WTC11 (cell line): Measurements from ENCODE around the gene TUBGCP6. TPM values are rescaled to one million over a fixed set of nuclear protein-coding genes. Genes with fewer than 3 reads are reported as not detected.

ENCODE experiments used
- ATAC-seq: fragments of 200-7000 bp; cut with Tn5 transposase; 2 replicates; pipeline ENCODE4 v1.10.0; 2021; ENCODE audit warnings: mild to moderate bottlenecking, moderate library complexity
- CTCF ChIA-PET: fragments of 300-600 bp; sonication (Branson Sonifier 250); formaldehyde crosslinking; loops from one replicate; lab custom pipeline; 2021; ENCODE audit warnings: antibody characterized with exemption; lab: Charles Lee
- POLR2A ChIA-PET: fragments of 350-600 bp; sonication (Branson Sonifier 250); formaldehyde crosslinking; loops from one replicate; lab custom pipeline; 2021; ENCODE audit warnings: antibody characterized with exemption; lab: Charles Lee
- DNase-seq: peaks from one replicate; pipeline ENCODE4 v3.0.0; 2021; ENCODE audit warnings: low spot score
- H3K27ac Mint-ChIP-seq: 2 replicates; pipeline ENCODE4 v1.8.0; 2021; ENCODE audit warnings: mixed read lengths
- H3K27me3 Mint-ChIP-seq: 2 replicates; pipeline ENCODE4 v1.8.0; 2021; ENCODE audit warnings: low read depth, mild to moderate bottlenecking, moderate library complexity, mixed read lengths
- H3K36me3 Mint-ChIP-seq: 2 replicates; pipeline ENCODE4 v1.8.0; 2021; ENCODE audit warnings: mixed read lengths
- H3K4me1 Mint-ChIP-seq: 2 replicates; pipeline ENCODE4 v1.8.0; 2022; ENCODE audit warnings: mixed read lengths
- H3K4me3 Mint-ChIP-seq: 2 replicates; pipeline ENCODE4 v1.8.0; 2021; ENCODE audit warnings: mild to moderate bottlenecking, moderate library complexity, mixed read lengths
- H3K9me3 Mint-ChIP-seq: 2 replicates; pipeline ENCODE4 v1.8.0; 2021; ENCODE audit warnings: mixed read lengths
- AR ChIP-seq: fragments of 250-450 bp; sonication (Bioruptor Pico); IDR thresholded peaks from 2 replicates; pipeline ENCODE4 v1.9.0; 2021; ENCODE audit warnings: mild to moderate bottlenecking
- ARID4B ChIP-seq: sonication (generic); formaldehyde crosslinking; IDR thresholded peaks from 2 replicates; pipeline ENCODE4 v1.8.0; 2023; ENCODE audit warnings: missing genetic modification reagents, mild to moderate bottlenecking, borderline replicate concordance
- ATF6 ChIP-seq: sonication (generic); formaldehyde crosslinking; IDR thresholded peaks from 2 replicates; pipeline ENCODE4 v1.8.1; 2023; ENCODE audit warnings: mild to moderate bottlenecking, missing genetic modification reagents
- CREM ChIP-seq: sonication (generic); formaldehyde crosslinking; IDR thresholded peaks from 2 replicates; pipeline ENCODE4 v1.8.1; 2022; ENCODE audit warnings: mild to moderate bottlenecking, missing genetic modification reagents, moderate library complexity
- FOXP1 ChIP-seq: sonication (generic); formaldehyde crosslinking; IDR thresholded peaks from 2 replicates; pipeline ENCODE4 v1.8.0; 2022; ENCODE audit warnings: missing genetic modification reagents, mild to moderate bottlenecking, moderate library complexity, borderline replicate concordance
- GABPB1 ChIP-seq: sonication (generic); formaldehyde crosslinking; IDR thresholded peaks from 2 replicates; pipeline ENCODE4 v1.8.1; 2023; ENCODE audit warnings: mild to moderate bottlenecking, missing genetic modification reagents
- HMGA2 ChIP-seq: fragments of 250-450 bp; sonication (Bioruptor Pico); IDR thresholded peaks from 2 replicates; pipeline ENCODE4 v1.4.0; 2021; ENCODE audit warnings: mild to moderate bottlenecking, moderate library complexity
- KAT7 ChIP-seq: sonication (generic); formaldehyde crosslinking; IDR thresholded peaks from 2 replicates; pipeline ENCODE4 v1.8.1; 2023; ENCODE audit warnings: missing genetic modification reagents, mild to moderate bottlenecking, borderline replicate concordance
- NR2C2 ChIP-seq: sonication (generic); formaldehyde crosslinking; IDR thresholded peaks from 2 replicates; pipeline ENCODE4 v1.8.0; 2022; ENCODE audit warnings: mild to moderate bottlenecking, missing genetic modification reagents
- PRDM15 ChIP-seq: sonication (generic); formaldehyde crosslinking; IDR thresholded peaks from 2 replicates; pipeline ENCODE4 v1.8.0; 2022; ENCODE audit warnings: missing genetic modification reagents
- RORB ChIP-seq: fragments of 250-450 bp; sonication (Bioruptor Pico); IDR thresholded peaks from 2 replicates; pipeline ENCODE4 v1.9.0; 2021; ENCODE audit warnings: mild to moderate bottlenecking
- TCF7 ChIP-seq: sonication (generic); formaldehyde crosslinking; IDR thresholded peaks from 2 replicates; pipeline ENCODE4 v1.8.0; 2022; ENCODE audit warnings: mild to moderate bottlenecking, low read depth, missing genetic modification reagents, moderate library complexity
- USF2 ChIP-seq: sonication (generic); formaldehyde crosslinking; IDR thresholded peaks from 2 replicates; pipeline ENCODE4 v1.8.1; 2023; ENCODE audit warnings: mild to moderate bottlenecking, missing genetic modification reagents, moderate library complexity
- ZNF121 ChIP-seq: sonication (generic); formaldehyde crosslinking; IDR thresholded peaks from 2 replicates; pipeline ENCODE4 v1.8.0; 2023; ENCODE audit warnings: missing genetic modification reagents
- total RNA-seq: library from RNA; stranded (reverse); gene quantifications from 3 replicates; pipeline ENCODE4 v1.2.3, GENCODE V29; 2021
- TF ChIP-seq, protein P1 (sequence below): sonication (generic); formaldehyde crosslinking; IDR thresholded peaks from 2 replicates; pipeline ENCODE4 v1.8.1; 2022; ENCODE audit warnings: low read depth, mild to moderate bottlenecking, moderate library complexity, missing genetic modification reagents, borderline replicate concordance
- TF ChIP-seq, protein P2 (sequence below): fragments of 250-450 bp; sonication (Bioruptor Pico); IDR thresholded peaks from 2 replicates; pipeline ENCODE4 v1.9.0; 2021; ENCODE audit warnings: mild to moderate bottlenecking

TUBGCP6 gene
- total RNA-seq, 1 experiment from 2014 or later = 45.4 TPM

DNA sequence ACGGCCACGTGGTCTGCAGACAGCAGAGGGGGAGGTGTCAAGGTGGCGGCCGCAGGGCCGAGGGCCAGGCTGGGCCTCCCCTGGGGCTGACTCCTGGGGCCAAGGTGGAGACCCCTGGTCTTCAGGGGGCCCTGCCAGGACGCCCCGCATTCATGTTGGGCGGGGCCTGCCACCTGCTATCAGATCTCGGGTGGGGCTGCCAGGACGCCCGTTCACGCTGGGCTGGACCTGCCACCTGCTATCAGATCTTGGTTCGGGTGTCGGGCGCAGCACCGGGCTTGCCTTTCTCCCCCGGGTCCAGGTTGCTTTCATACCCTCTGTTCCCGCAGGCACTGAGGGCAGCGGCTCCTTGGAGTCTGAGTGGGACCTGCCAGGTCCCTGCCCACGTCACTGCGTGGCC, 41.5 kb upstream of the TUBGCP6 start:
- Mint-ChIP-seq H3K36me3 (peaks cover 9% of the 10 kb centered on the region; the same call in 1 of the 2 replicates), H3K4me1 (no peaks in the 10 kb centered on the region), H3K4me3 (no peak overlapping the region), H3K9me3 (no peaks in the 10 kb centered on the region), H3K27ac (no peak overlapping the region), H3K27me3 (no peaks in the 10 kb centered on the region)
- POLR2A ChIA-PET = no interaction called here
- TF ChIP-seq ATF6 (CRISPR knock-in tag) (no peak), ZNF121 (CRISPR knock-in tag) (no peak), CREM (no peak), TCF7 (CRISPR knock-in tag) (no peak), GABPB1 (CRISPR knock-in tag) (no peak), USF2 (CRISPR knock-in tag) (no peak), RORB (CRISPR knock-in tag) (no peak), FOXP1 (CRISPR knock-in tag) (no peak), HMGA2 (CRISPR knock-in tag) (no peak), NR2C2 (CRISPR knock-in tag) (no peak), KAT7 (CRISPR knock-in tag) (no peak), ARID4B (CRISPR knock-in tag) (no peak), PRDM15 (CRISPR knock-in tag) (no peak), AR (CRISPR knock-in tag) (no peak)
- TF ChIP-seq, protein P1, sequence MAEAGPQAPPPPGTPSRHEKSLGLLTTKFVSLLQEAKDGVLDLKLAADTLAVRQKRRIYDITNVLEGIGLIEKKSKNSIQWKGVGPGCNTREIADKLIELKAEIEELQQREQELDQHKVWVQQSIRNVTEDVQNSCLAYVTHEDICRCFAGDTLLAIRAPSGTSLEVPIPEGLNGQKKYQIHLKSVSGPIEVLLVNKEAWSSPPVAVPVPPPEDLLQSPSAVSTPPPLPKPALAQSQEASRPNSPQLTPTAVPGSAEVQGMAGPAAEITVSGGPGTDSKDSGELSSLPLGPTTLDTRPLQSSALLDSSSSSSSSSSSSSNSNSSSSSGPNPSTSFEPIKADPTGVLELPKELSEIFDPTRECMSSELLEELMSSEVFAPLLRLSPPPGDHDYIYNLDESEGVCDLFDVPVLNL (CRISPR knock-in tag) = no peak
- TF ChIP-seq, protein P2, sequence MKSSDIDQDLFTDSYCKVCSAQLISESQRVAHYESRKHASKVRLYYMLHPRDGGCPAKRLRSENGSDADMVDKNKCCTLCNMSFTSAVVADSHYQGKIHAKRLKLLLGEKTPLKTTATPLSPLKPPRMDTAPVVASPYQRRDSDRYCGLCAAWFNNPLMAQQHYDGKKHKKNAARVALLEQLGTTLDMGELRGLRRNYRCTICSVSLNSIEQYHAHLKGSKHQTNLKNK (CRISPR knock-in tag) = no peak
- DNase-seq (no peak), ATAC-seq (no peak)
- CTCF ChIA-PET = no interaction called here
